ENCODE data around the gene RYR3.

RYR3 gene

GRCh38 chr15:33646744-33647143 lies 336.0 kb downstream of the RYR3 start:
- DNase-seq (ENCODE audit: low read depth in 2 of 2) = no peak

- no peak for DNase-seq (ENCODE audit: low read depth in 2 of 2)
These were observed 338.6 kb downstream of the RYR3 start for GRCh38 chr15:33649217-33649933.

GRCh38 chr15:33654860-33655259 lies 344.1 kb downstream of the RYR3 start:
- DNase-seq (ENCODE audit: low read depth in 2 of 2) = no peak

GRCh38 chr15:33655488-33655887 lies 344.7 kb downstream of the RYR3 start:
- no peak for DNase-seq (ENCODE audit: low read depth in 2 of 2)

GRCh38 chr15:33656168-33656567 lies 345.4 kb downstream of the RYR3 start:
- no peak for DNase-seq (ENCODE audit: low read depth in 2 of 2)

GRCh38 chr15:33660151-33660550 lies 349.4 kb downstream of the RYR3 start:
- no peak for DNase-seq (ENCODE audit: low read depth in 2 of 2)

GRCh38 chr15:33662014-33662413 lies 351.2 kb downstream of the RYR3 start:
- no peak for DNase-seq (ENCODE audit: low read depth in 2 of 2)

- DNase-seq (ENCODE audit: low read depth in 2 of 2) = no peak
These were observed 354.2 kb downstream of the RYR3 start for GRCh38 chr15:33664947-33665346.

- no peak for DNase-seq (ENCODE audit: low read depth in 2 of 2)
These were observed 359.8 kb downstream of the RYR3 start for GRCh38 chr15:33670567-33670966.

GRCh38 chr15:33671456-33671855 lies 360.7 kb downstream of the RYR3 start:
- DNase-seq (ENCODE audit: low read depth in 2 of 2) = no peak

GRCh38 chr15:33675246-33675645 lies 364.5 kb downstream of the RYR3 start:
- DNase-seq (ENCODE audit: low read depth in 2 of 2) = no peak

GRCh38 chr15:33677238-33677830 lies 366.6 kb downstream of the RYR3 start:
- no peak for DNase-seq (ENCODE audit: low read depth in 2 of 2)

GRCh38 chr15:33678176-33678575 lies 367.4 kb downstream of the RYR3 start:
- no peak for DNase-seq (ENCODE audit: low read depth in 2 of 2)

GRCh38 chr15:33678602-33679001 lies 367.8 kb downstream of the RYR3 start:
- DNase-seq (ENCODE audit: low read depth in 2 of 2) = no peak

GRCh38 chr15:33679061-33679460 lies 368.3 kb downstream of the RYR3 start:
- DNase-seq (ENCODE audit: low read depth in 2 of 2) = no peak

- DNase-seq (ENCODE audit: low read depth in 2 of 2) = no peak
These were observed 369.6 kb downstream of the RYR3 start for GRCh38 chr15:33680336-33680735.

GRCh38 chr15:33693166-33693800 lies 382.5 kb downstream of the RYR3 start:
- DNase-seq (ENCODE audit: low read depth in 2 of 2) = no peak

- no peak for DNase-seq (ENCODE audit: low read depth in 2 of 2)
These were observed 387.4 kb downstream of the RYR3 start for GRCh38 chr15:33698126-33698525.

GRCh38 chr15:33699145-33699544 lies 388.4 kb downstream of the RYR3 start:
- no peak for DNase-seq (ENCODE audit: low read depth in 2 of 2)

- no peak for DNase-seq (ENCODE audit: low read depth in 2 of 2)
These were observed 389.1 kb downstream of the RYR3 start for GRCh38 chr15:33699691-33700447.

- DNase-seq (ENCODE audit: low read depth in 2 of 2) = peak; percentile 38 to 62
These were observed 390.0 kb downstream of the RYR3 start for GRCh38 chr15:33700695-33701303.

GRCh38 chr15:33701304-33701696 lies 390.5 kb downstream of the RYR3 start:
- DNase-seq (ENCODE audit: low read depth in 2 of 2) = no peak
